Astrocyte of the cerebellum (primary cell): Measurements from ENCODE around the gene CITED1.
A peak's percentile ranks its signal among the peaks of the same experiment; 100 is the strongest.

Experiments used
- DNase-seq: peaks from one replicate; pipeline ENCODE4 v3.0.0-alpha.2; 2011; ENCODE audit warnings: low read depth
- H3K4me3 ChIP-seq: 2 replicates; pipeline ENCODE4 v1.5.1; 2011; ENCODE audit warnings: mild to moderate bottlenecking, low read depth, low read length, moderate library complexity
- in situ Hi-C: cut with HindIII; loops from 2 replicates; pipeline ENCODE4 v1.10.0; 2017; ENCODE audit warnings: low sequenced_read_pairs
- TF ChIP-seq, protein P1 (sequence below): IDR thresholded peaks from 2 replicates; pipeline ENCODE4 v1.5.1; 2012; ENCODE audit warnings: low read length, low read depth, moderate library complexity, mild to moderate bottlenecking; ENCODE audit errors: missing control alignments

CITED1 gene

DNA sequence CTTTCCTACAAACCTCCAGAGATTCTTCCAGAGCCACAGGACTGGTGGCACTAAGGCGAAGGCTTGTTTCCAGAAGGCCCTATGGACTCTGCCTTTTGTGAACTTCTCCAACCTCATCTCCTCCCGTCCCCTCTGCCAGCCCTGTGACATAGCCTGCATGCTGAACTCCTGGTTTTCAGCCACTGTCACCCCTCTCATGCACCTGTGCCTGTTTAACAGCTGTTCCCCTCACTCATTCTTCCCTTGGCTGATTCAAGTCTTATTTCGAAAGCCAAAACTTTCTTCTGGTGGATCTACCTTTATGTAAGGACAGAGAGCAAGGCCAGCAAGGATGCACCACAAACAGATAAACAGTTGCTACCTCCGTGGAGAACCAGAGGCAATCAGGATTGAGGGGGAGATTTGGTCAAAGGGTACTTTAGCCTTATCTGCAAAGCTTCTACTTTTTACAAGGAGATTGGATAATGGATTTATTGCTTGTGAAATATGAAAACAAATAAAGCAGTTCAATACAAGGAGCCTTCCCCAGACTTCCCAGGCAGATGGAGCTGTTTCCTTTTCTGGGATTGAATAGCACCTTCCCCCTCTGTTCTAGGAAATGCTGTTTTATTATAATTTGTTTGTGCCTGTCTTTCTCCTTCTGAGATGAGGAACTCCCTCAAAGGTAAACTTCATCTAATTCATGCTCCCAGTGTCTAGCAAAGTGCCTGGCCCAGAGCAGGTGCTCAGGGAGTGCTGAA, 5.7 kb downstream of the CITED1 start:
- TF ChIP-seq, protein P1, sequence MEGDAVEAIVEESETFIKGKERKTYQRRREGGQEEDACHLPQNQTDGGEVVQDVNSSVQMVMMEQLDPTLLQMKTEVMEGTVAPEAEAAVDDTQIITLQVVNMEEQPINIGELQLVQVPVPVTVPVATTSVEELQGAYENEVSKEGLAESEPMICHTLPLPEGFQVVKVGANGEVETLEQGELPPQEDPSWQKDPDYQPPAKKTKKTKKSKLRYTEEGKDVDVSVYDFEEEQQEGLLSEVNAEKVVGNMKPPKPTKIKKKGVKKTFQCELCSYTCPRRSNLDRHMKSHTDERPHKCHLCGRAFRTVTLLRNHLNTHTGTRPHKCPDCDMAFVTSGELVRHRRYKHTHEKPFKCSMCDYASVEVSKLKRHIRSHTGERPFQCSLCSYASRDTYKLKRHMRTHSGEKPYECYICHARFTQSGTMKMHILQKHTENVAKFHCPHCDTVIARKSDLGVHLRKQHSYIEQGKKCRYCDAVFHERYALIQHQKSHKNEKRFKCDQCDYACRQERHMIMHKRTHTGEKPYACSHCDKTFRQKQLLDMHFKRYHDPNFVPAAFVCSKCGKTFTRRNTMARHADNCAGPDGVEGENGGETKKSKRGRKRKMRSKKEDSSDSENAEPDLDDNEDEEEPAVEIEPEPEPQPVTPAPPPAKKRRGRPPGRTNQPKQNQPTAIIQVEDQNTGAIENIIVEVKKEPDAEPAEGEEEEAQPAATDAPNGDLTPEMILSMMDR, result no peak
- in situ Hi-C loops, result no loop called here

DNA sequence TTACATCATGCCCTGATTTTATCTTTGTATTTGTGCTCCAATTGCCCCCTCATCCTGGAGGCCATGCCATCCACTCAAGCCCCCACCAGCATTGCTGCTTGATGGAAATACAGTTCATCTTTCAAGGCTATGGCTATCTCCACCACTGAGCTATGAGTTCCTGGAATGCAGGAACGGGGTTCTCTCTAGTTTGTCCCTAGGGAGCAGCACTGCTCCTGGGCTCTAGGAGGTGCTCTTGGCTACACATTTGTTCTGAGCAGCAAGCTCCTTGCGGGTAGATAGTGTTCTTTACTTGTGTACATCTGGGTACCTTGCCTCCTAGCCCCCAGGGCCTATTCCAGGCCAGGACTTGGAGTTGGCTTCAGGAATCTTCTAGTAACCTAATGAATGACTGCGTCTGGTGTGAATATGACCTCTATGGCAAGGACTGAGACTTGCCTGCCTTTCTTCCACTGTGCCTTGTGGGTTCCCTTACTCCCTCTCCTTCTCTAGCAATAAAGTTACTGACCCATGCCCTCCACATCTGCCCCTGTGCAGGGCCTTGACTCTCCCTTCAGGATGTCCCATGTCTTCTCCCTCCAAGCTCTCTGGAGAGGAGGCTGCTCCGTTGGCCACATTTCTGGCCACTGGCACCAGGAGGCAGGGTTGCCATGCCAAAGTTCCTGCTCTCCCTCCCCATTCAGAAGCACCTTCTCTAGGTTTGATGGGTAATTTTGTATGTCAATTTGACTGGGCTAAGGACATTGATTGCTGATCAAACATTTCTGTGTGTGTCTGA, 7.6 kb downstream of the CITED1 start:
- in situ Hi-C loops, result no loop called here
- no peak overlapping the region for H3K4me3 ChIP-seq
- TF ChIP-seq, protein P1, result peak; percentile 6
- DNase-seq, result no peak

More for the DNA sequence above, 5.7 kb downstream of the CITED1 start:
- no peak for DNase-seq
- no peak overlapping the region for H3K4me3 ChIP-seq

DNA sequence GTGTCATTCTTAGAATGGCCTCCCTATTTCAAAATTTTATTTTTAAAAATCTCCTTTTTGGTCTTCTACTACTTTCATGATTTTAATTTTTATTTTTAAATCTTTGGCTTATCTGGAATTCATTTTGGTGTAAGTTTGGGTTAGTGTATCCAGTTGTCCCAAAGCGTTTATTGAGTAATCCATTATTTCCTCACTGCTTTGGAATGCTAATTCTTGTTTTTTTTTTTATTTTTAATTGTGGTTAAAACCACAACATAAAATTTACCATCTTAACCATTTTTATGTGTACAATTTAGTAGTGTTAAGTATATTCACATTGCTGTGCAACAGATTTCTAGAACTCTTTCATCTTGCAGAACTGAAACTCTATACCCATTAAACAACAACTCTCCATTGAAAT, 8.7 kb downstream of the CITED1 start:
- H3K4me3 ChIP-seq, result no peak overlapping the region
- in situ Hi-C loops, result no loop called here
- no peak for DNase-seq
- TF ChIP-seq, protein P1, result no peak

DNA sequence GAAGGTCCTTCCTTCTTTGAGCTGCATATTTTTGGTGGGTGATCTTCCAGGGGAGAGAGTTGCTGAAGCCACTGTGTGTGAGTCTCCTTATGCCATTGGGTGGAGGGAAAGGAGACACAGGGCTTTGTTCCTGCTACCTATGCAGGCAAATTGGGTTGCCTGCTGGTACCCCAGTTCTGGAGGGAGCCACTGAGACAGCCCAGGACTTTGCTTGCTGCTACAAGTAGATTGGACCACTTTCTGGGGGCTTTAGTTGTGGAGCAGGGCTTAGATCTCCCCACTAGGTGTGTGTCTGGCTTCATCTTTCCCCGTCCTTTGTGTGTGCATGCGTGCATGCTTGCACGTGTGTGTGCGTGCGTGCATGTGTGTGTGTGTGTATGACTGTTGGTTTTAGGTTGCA, 10.0 kb downstream of the CITED1 start:
- in situ Hi-C loops, result no loop called here
- TF ChIP-seq, protein P1, result no peak

DNA sequence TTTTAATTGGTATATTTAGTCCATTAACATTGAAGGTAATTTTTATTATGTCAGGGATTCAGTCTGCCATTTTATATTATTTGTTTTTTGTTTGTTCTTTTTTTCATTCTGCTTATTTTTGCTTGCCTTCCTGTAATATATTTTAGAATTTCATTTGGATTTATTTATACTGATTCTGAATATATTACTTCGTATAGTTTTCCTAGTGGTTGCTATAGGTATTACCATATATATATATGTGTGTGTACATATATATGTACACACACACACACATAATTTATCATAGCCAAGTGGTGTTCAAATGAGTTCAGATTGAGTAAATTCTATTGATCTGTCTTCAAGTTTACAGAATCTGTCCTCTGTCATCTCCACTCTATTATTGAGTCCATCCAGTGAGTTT, 11.2 kb downstream of the CITED1 start:
- H3K4me3 ChIP-seq, result no peak overlapping the region
- in situ Hi-C loops, result no loop called here
- TF ChIP-seq, protein P1, result no peak
- no peak for DNase-seq

More for the DNA sequence above, 10.0 kb downstream of the CITED1 start:
- H3K4me3 ChIP-seq, result no peak overlapping the region
- no peak for DNase-seq

DNA sequence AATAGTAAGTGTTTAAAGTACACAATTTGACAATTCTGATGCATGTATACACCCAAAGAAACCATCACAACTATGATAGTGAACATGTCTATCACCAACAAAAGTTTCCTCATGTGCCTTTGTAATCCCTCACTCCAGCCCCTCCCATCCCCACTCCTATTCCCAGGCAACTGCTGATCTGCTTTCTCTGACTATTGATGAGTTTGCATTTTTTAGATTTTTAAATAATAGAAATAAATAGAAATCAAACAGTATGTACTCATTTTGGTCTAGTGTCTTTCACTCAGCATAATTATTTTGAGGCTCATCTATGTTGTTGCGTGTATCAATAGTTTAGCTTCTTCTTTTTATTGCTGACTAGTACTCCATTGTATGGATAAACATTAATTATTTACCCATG, 23.4 kb downstream of the CITED1 start:
- H3K4me3 ChIP-seq, result no peak overlapping the region
- in situ Hi-C loops, result loop anchor here (5.0 kb wide), 1 partner anchor 50 kb away; no protein-coding TSS in a partner anchor
- TF ChIP-seq, protein P1, result no peak
- no peak for DNase-seq
